Muscle layer of colon (tissue), 2 donors: ENCODE measurements around the gene QRSL1.
"Not testable (repeated sequence)": the region's sequence is repeated elsewhere in the genome, so short reads cannot be mapped to it uniquely, and the experiment has no call there.

Source experiments
- H3K27ac ChIP-seq: one replicate; pipeline ENCODE4 v1.7.0; 2013; ENCODE audit warnings: low read depth, mild to moderate bottlenecking, low read length, moderate library complexity
- H3K27me3 ChIP-seq, 2 donors: one replicate each; pipeline ENCODE4 v1.7.0; 2013; ENCODE audit warnings: low read length in 2 of 2, mild to moderate bottlenecking in 2 of 2; ENCODE audit not compliant: insufficient read depth in 2 of 2, control insufficient read depth in 1 of 2
- H3K36me3 ChIP-seq: one replicate; pipeline ENCODE4 v1.7.0; 2013; ENCODE audit warnings: mild to moderate bottlenecking, low read length; ENCODE audit not compliant: insufficient read depth
- H3K4me1 ChIP-seq: one replicate; pipeline ENCODE4 v1.7.0; 2013; ENCODE audit warnings: mild to moderate bottlenecking, low read length; ENCODE audit not compliant: insufficient read depth
- H3K4me3 ChIP-seq, 2 donors: one replicate each; pipeline ENCODE4 v1.7.0; 2013; ENCODE audit warnings: low read length in 2 of 2, low read depth in 1 of 2, mild to moderate bottlenecking in 1 of 2, moderate library complexity in 1 of 2
- H3K9ac ChIP-seq: one replicate; pipeline ENCODE4 v1.7.0; 2013; ENCODE audit warnings: low read length
- H3K9me3 ChIP-seq: one replicate; pipeline ENCODE4 v1.7.0; 2013; ENCODE audit warnings: mild to moderate bottlenecking, low read length
- donor health status: abdominal sarcoma.
- donor health status: Adenocarcinoma of cecum.

Gene QRSL1

GRCh38 chr6:106685833-106686232, 56.5 kb downstream of the QRSL1 start:
- Histone ChIP-seq H3K27me3 (no peaks in the 10 kb centered on the region), H3K36me3 (no peaks in the 10 kb centered on the region)

GRCh38 chr6:106688177-106688951, 59.0 kb downstream of the QRSL1 start:
- H3K27ac ChIP-seq, result no peak overlapping the region
- H3K4me1 ChIP-seq, result no peaks in the 10 kb centered on the region
- H3K36me3 ChIP-seq, result no peaks in the 10 kb centered on the region
- H3K9ac ChIP-seq, result no peak overlapping the region
- no peaks in the 10 kb centered on the region for H3K27me3 ChIP-seq
- H3K9me3 ChIP-seq, result no peaks in the 10 kb centered on the region
- H3K4me3 ChIP-seq, result no peak overlapping the region

More at GRCh38 chr6:106685833-106686232, 56.5 kb downstream of the QRSL1 start:
- Histone ChIP-seq H3K27ac (no peak overlapping the region), H3K9ac (no peak overlapping the region), H3K9me3 (no peaks in the 10 kb centered on the region), H3K4me1 (no peaks in the 10 kb centered on the region), H3K4me3 (no peak overlapping the region)

- no peak overlapping the region for H3K27ac ChIP-seq
- no peaks in the 10 kb centered on the region for H3K27me3 ChIP-seq
- H3K4me3 ChIP-seq, result no peak overlapping the region
These were observed 62.9 kb downstream of the QRSL1 start for GRCh38 chr6:106692112-106692818.

DNA sequence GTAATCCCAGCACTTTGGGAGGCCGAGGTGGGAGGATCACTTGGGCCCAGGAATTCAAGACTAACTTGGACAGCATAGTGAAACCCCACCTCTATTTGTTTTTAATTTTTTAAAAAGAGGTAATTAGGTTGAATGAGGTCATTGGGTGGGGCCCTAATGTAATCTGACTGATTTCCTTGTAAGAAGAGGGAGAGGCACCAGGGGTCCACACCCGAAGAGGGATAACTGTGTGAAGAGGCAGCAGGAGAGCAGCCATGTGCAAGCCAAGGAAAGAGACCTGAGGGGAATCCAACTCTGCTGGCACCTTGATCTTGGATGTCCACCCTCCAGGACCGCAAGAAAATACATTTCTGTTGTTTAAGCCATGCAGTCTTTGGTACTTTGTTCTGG, 63.4 kb downstream of the QRSL1 start:
- no peak overlapping the region for H3K9ac ChIP-seq
- no peak overlapping the region for H3K27ac ChIP-seq

More at GRCh38 chr6:106692112-106692818, 62.9 kb downstream of the QRSL1 start:
- Histone ChIP-seq H3K4me1 (no peaks in the 10 kb centered on the region), H3K36me3 (no peaks in the 10 kb centered on the region), H3K9ac (no peak overlapping the region), H3K9me3 (no peaks in the 10 kb centered on the region)

GRCh38 chr6:106693418-106693817, 64.0 kb downstream of the QRSL1 start:
- H3K9ac ChIP-seq, result no peak overlapping the region
- H3K36me3 ChIP-seq, result no peaks in the 10 kb centered on the region
- no peak overlapping the region for H3K27ac ChIP-seq
- H3K27me3 ChIP-seq, result no peaks in the 10 kb centered on the region
- H3K4me3 ChIP-seq, result no peak overlapping the region
- no peaks in the 10 kb centered on the region for H3K4me1 ChIP-seq
- no peaks in the 10 kb centered on the region for H3K9me3 ChIP-seq

More for the DNA sequence above, 63.4 kb downstream of the QRSL1 start:
- H3K36me3 ChIP-seq, result no peaks in the 10 kb centered on the region
- no peaks in the 10 kb centered on the region for H3K4me1 ChIP-seq
- H3K9me3 ChIP-seq, result no peaks in the 10 kb centered on the region
- no peak overlapping the region for H3K4me3 ChIP-seq
- no peaks in the 10 kb centered on the region for H3K27me3 ChIP-seq

- H3K9ac ChIP-seq, result no peak overlapping the region
- no peak overlapping the region for H3K4me3 ChIP-seq
- no peaks in the 10 kb centered on the region for H3K36me3 ChIP-seq
- H3K4me1 ChIP-seq, result no peaks in the 10 kb centered on the region
- no peak overlapping the region for H3K27ac ChIP-seq
- H3K27me3 ChIP-seq, result no peaks in the 10 kb centered on the region
- H3K9me3 ChIP-seq, result no peaks in the 10 kb centered on the region
These were observed 65.0 kb downstream of the QRSL1 start for GRCh38 chr6:106694343-106694742.

- H3K9me3 ChIP-seq, result no peaks in the 10 kb centered on the region
- H3K36me3 ChIP-seq, result no peaks in the 10 kb centered on the region
- no peaks in the 10 kb centered on the region for H3K27me3 ChIP-seq
- H3K4me1 ChIP-seq, result no peaks in the 10 kb centered on the region
- H3K27ac ChIP-seq, result no peak overlapping the region
- H3K9ac ChIP-seq, result no peak overlapping the region
- no peak overlapping the region for H3K4me3 ChIP-seq
These were observed 71.2 kb downstream of the QRSL1 start for GRCh38 chr6:106700581-106700980.

DNA sequence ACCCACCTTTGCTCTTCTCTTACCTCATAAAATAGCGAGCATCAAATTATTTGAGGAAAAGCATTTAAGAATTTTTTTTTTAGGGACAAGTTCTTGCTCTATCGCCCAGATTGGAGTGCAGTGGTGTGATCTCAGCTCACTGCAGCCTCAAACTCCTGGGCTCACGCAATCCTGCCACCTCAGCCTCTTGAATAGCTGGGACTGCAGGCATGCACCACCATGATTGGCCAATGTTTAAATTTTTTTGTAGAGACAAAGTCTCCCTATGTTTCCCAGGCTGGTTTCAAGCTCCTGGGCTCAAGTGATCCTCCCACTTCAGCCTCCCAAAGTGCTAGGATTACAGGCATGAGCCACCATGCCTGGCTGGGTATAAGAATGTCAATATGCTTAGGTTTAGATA, 71.8 kb downstream of the QRSL1 start:
- H3K27ac ChIP-seq, H3K9ac ChIP-seq, H3K27me3 ChIP-seq, H3K36me3 ChIP-seq, H3K4me3 ChIP-seq, H3K4me1 ChIP-seq, H3K9me3 ChIP-seq: not testable (repeated sequence)

GRCh38 chr6:106702046-106702445, 72.7 kb downstream of the QRSL1 start:
- no peaks in the 10 kb centered on the region for H3K27me3 ChIP-seq
- H3K36me3 ChIP-seq, result no peaks in the 10 kb centered on the region
- no peaks in the 10 kb centered on the region for H3K9me3 ChIP-seq
- H3K9ac ChIP-seq, result no peak overlapping the region
- no peak overlapping the region for H3K4me3 ChIP-seq
- H3K4me1 ChIP-seq, result no peaks in the 10 kb centered on the region
- H3K27ac ChIP-seq, result no peak overlapping the region

DNA sequence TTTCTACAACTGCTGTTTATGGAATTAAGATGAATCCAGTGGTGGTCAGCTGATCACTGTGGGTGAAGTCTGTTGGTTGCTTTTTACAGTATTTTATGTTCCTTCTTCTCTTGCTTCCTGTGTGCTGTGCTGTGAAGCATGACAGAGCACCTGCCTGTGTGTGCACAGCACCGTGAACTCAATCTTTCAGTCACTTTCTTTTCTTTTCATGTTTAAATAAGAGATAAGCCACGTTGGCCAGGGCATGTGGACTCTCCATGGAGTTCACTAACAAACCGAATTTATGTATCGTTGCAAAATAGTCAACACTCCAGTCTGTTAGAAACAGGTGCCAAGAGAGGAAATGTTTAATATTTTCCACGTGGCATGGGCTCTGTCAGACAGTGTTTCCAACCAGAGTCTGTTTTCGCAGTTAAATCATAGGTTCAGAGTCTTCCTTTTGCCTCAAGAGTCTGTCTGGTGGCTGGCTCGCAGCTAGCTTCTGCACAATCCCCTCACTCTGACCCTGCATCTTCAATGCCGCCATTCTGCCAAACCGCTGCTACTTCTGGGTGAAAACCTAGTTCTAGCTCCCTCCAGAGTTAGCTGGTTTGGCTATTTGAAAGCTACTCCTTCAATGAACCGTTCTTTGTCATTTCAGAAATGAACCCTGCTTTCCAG, 73.2 kb downstream of the QRSL1 start:
- no peak overlapping the region for H3K4me3 ChIP-seq
- no peaks in the 10 kb centered on the region for H3K4me1 ChIP-seq
- no peaks in the 10 kb centered on the region for H3K27me3 ChIP-seq
- H3K9ac ChIP-seq, result no peak overlapping the region
- H3K9me3 ChIP-seq, result no peaks in the 10 kb centered on the region
- H3K27ac ChIP-seq, result no peak overlapping the region
- no peaks in the 10 kb centered on the region for H3K36me3 ChIP-seq

- Histone ChIP-seq H3K9me3 (no peaks in the 10 kb centered on the region), H3K4me1 (no peaks in the 10 kb centered on the region), H3K9ac (no peak overlapping the region), H3K36me3 (no peaks in the 10 kb centered on the region), H3K27me3 (no peaks in the 10 kb centered on the region), H3K4me3 (no peak overlapping the region), H3K27ac (no peak overlapping the region)
These were observed 74.9 kb downstream of the QRSL1 start for GRCh38 chr6:106704327-106704726.
